ENCODE data around the gene ATP6V0B. TPM values are rescaled to one million over a fixed set of nuclear protein-coding genes. Genes with fewer than 3 reads are reported as not detected.

Gene ATP6V0B
- total and polyA plus RNA-seq, 2 of the 13 experiments (the other 11 are each of a cell fraction or from before 2014, with no cell fraction given), result 157 to 161 TPM

GRCh38 chr1:43979528-43980254, 4.9 kb downstream of the ATP6V0B start (continued):
- TF ChIP-seq HNF1A (IDR thresholded peaks at IDR 0.05; ENCODE audit: low read depth) (no peak), HNF1A (CRISPR knock-in tag; IDR thresholded peaks at IDR 0.05; ENCODE audit: borderline replicate concordance) (no peak; the same call in 1 of the 2 replicates), KLF16 (CRISPR knock-in tag; IDR thresholded peaks at IDR 0.05) (peak; percentile 20 to 41; a peak in 1 of 4 replicates), MXD1 (CRISPR knock-in tag; IDR thresholded peaks at IDR 0.05) (0 out of 2 replicates have a peak, but pooled peaks have one; percentile 75), SCMH1 (CRISPR knock-in tag; IDR thresholded peaks at IDR 0.05; ENCODE audit: borderline replicate concordance) (no peak), MTF1 (CRISPR knock-in tag; IDR thresholded peaks at IDR 0.05) (no peak), CBFB (CRISPR knock-in tag; IDR thresholded peaks at IDR 0.05) (no peak), NR2F1 (CRISPR knock-in tag; IDR thresholded peaks at IDR 0.05) (no peak), TCF12 (IDR thresholded peaks at IDR 0.05) (no peak), TCF12 (CRISPR knock-in tag; IDR thresholded peaks at IDR 0.05) (0 out of 2 replicates have a peak, but pooled peaks have one; percentile 73), ZNF530 (CRISPR knock-in tag; IDR thresholded peaks at IDR 0.05; ENCODE audit: low read depth) (no peak), ZNF362 (CRISPR knock-in tag; IDR thresholded peaks at IDR 0.05; ENCODE audit: borderline replicate concordance) (no peak), RNF219 (CRISPR knock-in tag; IDR thresholded peaks at IDR 0.05) (no peak), ZNF720 (CRISPR knock-in tag; IDR thresholded peaks at IDR 0.05) (no peak), HNRNPUL1 (IDR thresholded peaks at IDR 0.05; ENCODE audit: low read depth, low read length) (no peak), POGZ (CRISPR knock-in tag; IDR thresholded peaks at IDR 0.05) (peak; percentile 38; the same call in 1 of the 2 replicates), ZEB1 (IDR thresholded peaks at IDR 0.05; ENCODE audit: insufficient replicate concordance, low read depth) (no peak), SMARCE1 (IDR thresholded peaks at IDR 0.05; ENCODE audit: borderline replicate concordance) (no peak), ZNF724P (CRISPR knock-in tag; IDR thresholded peaks at IDR 0.05; ENCODE audit: borderline replicate concordance) (peak; percentile 53; the same call in 1 of the 2 replicates), ZNF761 (CRISPR knock-in tag; conservative IDR thresholded peaks at IDR 0.05) (peak; percentile 76; the same call in 1 of the 2 replicates), ZNF678 (CRISPR knock-in tag; IDR thresholded peaks at IDR 0.05) (no peak)

All from HepG2 (cell line).